Measurements from ENCODE around the gene PUM2. TPM values are rescaled to one million over a fixed set of nuclear protein-coding genes. Genes with fewer than 3 reads are reported as not detected.

The PUM2 gene
- total RNA-seq, 1 donor from 2014 or later, result 70.0 TPM

- Mint-ChIP-seq H3K4me1 (ENCODE audit: low read depth) (no peaks in the 10 kb centered on the region), H3K4me3 (ENCODE audit: unreplicated experiment) (no peak overlapping the region), H3K36me3 (ENCODE audit: low read depth) (no peaks in the 10 kb centered on the region), H3K27me3 (ENCODE audit: low read depth) (no peaks in the 10 kb centered on the region), H3K9me3 (ENCODE audit: low read depth) (no peaks in the 10 kb centered on the region), H3K27ac (ENCODE audit: unreplicated experiment) (no peak overlapping the region)
- TF ChIP-seq CTCF (IDR thresholded peaks at IDR 0.05), result no peak
- no peak for DNase-seq (ENCODE audit: low spot score)
Measured at GRCh38 chr2:20205915-20206524, 144.6 kb downstream of the PUM2 start.

DNA sequence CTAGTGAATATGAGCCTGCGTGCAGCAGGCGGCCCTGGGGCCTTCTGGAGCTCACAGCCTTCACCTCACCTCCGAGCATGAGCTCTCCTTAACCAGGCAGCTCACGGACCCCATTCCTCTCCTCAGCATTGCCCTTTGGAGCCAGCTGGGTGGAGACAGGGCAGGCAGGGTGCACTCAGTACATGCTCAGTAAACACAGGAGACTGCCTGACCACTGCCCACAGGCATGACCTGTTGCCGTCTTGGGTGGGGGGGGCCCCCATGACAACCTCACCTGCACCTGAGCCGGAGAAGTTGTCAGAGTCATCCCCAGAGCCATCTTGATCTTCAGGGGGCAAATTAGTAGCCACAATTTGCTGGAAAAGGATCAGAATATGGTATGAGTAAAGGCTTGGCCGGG is 145.6 kb downstream of the PUM2 start:
- H3K36me3 Mint-ChIP-seq (ENCODE audit: low read depth), result no peaks in the 10 kb centered on the region
- no peak overlapping the region for H3K27ac Mint-ChIP-seq (ENCODE audit: unreplicated experiment)
- no peaks in the 10 kb centered on the region for H3K4me1 Mint-ChIP-seq (ENCODE audit: low read depth)
- DNase-seq (ENCODE audit: low spot score), result no peak
- no peak for TF ChIP-seq CTCF (IDR thresholded peaks at IDR 0.05)
- H3K27me3 Mint-ChIP-seq (ENCODE audit: low read depth), result no peaks in the 10 kb centered on the region
- H3K9me3 Mint-ChIP-seq (ENCODE audit: low read depth), result no peaks in the 10 kb centered on the region
- no peak overlapping the region for H3K4me3 Mint-ChIP-seq (ENCODE audit: unreplicated experiment)

DNA sequence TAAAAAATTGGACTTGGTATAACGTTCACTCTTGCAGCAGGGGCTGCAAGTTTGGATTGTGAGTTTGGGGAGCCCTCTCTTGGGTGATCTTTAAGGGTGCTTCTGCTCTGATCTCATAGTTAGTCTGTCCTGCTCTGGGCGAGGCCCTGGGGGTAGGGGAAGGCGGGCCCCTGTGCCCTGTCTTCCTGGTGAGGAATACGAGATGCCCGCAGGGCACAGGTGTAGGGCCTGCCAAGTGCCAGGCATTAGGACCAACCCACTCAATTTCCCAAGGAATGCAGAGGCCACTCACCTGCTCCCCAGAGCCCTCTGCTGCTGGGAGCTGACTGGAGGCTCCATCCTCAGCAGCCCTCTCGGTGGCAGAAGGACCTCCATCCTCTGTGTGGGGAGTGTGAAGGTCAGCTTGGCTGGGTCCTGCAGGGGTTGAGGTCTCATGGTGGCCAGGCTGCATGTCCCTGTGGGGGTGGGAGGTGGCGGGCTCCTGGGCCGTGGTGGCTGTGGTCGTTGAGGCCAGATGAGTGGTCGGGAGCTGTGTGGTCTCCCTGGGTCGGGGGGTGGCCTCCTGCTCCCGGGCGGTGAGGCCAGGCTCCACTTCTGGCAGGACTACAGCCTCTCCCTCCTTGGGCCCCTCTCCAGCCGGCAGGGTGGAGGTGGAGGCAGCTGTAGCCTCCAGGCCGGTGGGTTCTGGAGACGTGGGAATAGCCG is 147.0 kb downstream of the PUM2 start:
- no peak for TF ChIP-seq CTCF (IDR thresholded peaks at IDR 0.05)
- Mint-ChIP-seq H3K9me3 (ENCODE audit: low read depth) (no peaks in the 10 kb centered on the region), H3K4me3 (ENCODE audit: unreplicated experiment) (no peak overlapping the region), H3K27ac (ENCODE audit: unreplicated experiment) (no peak overlapping the region), H3K4me1 (ENCODE audit: low read depth) (peaks cover 9% of the 10 kb centered on the region), H3K27me3 (ENCODE audit: low read depth) (peaks cover 4% of the 10 kb centered on the region), H3K36me3 (ENCODE audit: low read depth) (no peaks in the 10 kb centered on the region)
- DNase-seq (ENCODE audit: low spot score), result no peak

DNA sequence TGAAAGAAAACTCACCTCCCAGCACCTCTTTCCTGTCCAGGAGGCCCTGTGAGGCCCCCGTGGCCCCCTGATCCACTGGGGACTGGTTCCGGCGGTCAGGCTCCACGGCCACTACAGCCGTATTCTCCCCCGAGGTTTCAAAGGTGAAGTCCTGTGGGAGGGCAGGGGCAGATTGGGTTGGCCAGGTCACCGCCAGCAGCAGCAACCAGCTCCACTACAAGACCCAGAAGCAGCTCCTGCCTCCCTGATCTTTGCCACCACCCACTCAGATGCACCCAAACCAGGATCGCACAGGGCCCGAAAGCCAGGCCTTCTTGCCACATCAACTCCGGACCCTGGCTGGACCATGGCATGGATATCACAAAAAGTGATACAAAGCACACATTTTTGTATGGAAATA is 147.6 kb downstream of the PUM2 start:
- Mint-ChIP-seq H3K4me1 (ENCODE audit: low read depth) (peaks cover 9% of the 10 kb centered on the region), H3K36me3 (ENCODE audit: low read depth) (no peaks in the 10 kb centered on the region), H3K27ac (ENCODE audit: unreplicated experiment) (no peak overlapping the region), H3K27me3 (ENCODE audit: low read depth) (peaks cover 4% of the 10 kb centered on the region), H3K4me3 (ENCODE audit: unreplicated experiment) (no peak overlapping the region), H3K9me3 (ENCODE audit: low read depth) (no peaks in the 10 kb centered on the region)
- TF ChIP-seq CTCF (IDR thresholded peaks at IDR 0.05), result no peak
- no peak for DNase-seq (ENCODE audit: low spot score)

- H3K4me1 Mint-ChIP-seq (ENCODE audit: low read depth), result peaks cover 9% of the 10 kb centered on the region
- no peak overlapping the region for H3K27ac Mint-ChIP-seq (ENCODE audit: unreplicated experiment)
- no peaks in the 10 kb centered on the region for H3K36me3 Mint-ChIP-seq (ENCODE audit: low read depth)
- no peak for TF ChIP-seq CTCF (IDR thresholded peaks at IDR 0.05)
- no peaks in the 10 kb centered on the region for H3K9me3 Mint-ChIP-seq (ENCODE audit: low read depth)
- peaks cover 4% of the 10 kb centered on the region for H3K27me3 Mint-ChIP-seq (ENCODE audit: low read depth)
- no peak overlapping the region for H3K4me3 Mint-ChIP-seq (ENCODE audit: unreplicated experiment)
- no peak for DNase-seq (ENCODE audit: low spot score)
Measured at GRCh38 chr2:20201671-20202070, 149.0 kb downstream of the PUM2 start.
